ACHN (cell line): Measurements from ENCODE around the gene FMN1.

ENCODE experiments used
- DNase-seq: peaks from one replicate; pipeline ENCODE4 v3.0.0-alpha.2; 2015
- in situ Hi-C: cut with HindIII; loops from 2 replicates; pipeline ENCODE4 v1.10.0; 2017; ENCODE audit warnings: low sequenced_read_pairs, low pct_ligation_motif_present, low pct_unique_long_range_greater_than_20kb

The FMN1 gene

DNA sequence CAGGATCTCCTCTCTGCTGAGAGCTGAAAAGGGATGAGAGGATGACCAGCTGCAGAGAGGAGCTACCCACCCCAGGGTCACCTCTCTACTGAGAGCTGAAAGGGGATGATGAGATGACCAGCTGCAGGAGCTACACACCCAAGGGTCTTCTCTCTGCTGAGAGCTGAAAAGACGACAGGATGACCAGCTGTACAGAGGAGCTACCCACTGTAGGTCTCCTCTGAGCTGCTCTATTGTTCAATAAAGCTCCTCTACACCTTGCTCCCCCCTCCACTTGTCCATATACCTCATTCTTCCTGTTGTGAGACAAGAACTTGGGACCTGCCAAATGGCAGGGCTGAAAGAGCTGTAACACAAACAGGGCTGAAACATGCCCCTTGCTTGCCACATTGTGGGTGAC, 149.9 kb downstream of the FMN1 start:
- in situ Hi-C loops, result no loop called here
- DNase-seq, result no peak

- in situ Hi-C loops, result no loop called here
- no peak for DNase-seq
Observed at GRCh38 chr15:33043636-33044035, 150.9 kb downstream of the FMN1 start.

GRCh38 chr15:33040496-33040895, 154.0 kb downstream of the FMN1 start:
- no peak for DNase-seq
- in situ Hi-C loops, result no loop called here

GRCh38 chr15:33034588-33034987, 159.9 kb downstream of the FMN1 start:
- in situ Hi-C loops, result no loop called here
- no peak for DNase-seq

GRCh38 chr15:33032053-33032452, 162.5 kb downstream of the FMN1 start:
- no peak for DNase-seq
- in situ Hi-C loops, result no loop called here

DNA sequence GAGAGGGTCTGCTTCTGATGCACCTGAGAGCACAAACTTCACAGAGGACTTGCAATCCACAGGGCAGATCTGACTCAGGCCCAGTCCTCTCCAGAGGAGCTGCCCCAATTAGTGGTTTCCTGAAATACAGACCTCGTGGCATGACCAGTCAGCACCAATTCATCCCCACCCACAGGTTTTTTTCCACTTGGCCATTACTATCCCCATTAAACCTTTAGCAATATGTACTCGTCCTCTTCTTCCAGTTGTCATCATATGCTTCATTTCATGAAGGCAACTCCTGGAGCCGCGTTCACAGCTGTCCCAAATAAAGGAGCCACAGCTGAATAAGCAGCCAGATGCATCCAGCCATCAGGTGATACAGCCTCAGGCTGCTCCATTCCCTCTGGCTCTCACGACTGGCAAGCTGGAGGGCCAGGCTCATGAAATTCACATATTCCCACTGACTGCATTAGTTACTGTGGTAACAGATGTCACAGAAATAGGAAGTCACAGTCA, 163.1 kb downstream of the FMN1 start:
- DNase-seq, result no peak
- in situ Hi-C loops, result no loop called here

- no peak for DNase-seq
- in situ Hi-C loops, result no loop called here
Observed at GRCh38 chr15:33030315-33030714, 164.2 kb downstream of the FMN1 start.

- in situ Hi-C loops, result no loop called here
- no peak for DNase-seq
Observed at GRCh38 chr15:33029109-33029652, 165.3 kb downstream of the FMN1 start.

DNA sequence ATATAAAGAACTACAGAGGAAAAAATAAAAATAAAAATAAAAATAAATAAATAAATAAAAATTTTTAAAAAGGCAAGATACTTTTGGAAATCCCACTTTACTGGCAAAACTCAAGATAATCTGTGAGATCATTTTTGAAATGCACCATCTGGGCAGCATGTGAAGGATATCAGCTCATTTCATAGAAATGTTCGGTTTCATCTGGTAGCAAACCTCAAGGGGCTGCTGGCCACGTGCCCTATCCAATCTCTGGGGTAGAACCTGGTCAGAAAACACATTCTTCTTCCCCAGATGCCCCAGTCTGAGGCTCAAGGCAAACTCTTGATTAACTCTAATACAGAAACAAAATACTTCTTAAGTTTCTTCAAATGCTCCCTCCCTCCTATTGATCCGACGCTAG, 166.0 kb downstream of the FMN1 start:
- in situ Hi-C loops, result no loop called here
- no peak for DNase-seq

GRCh38 chr15:33027306-33028035, 167.0 kb downstream of the FMN1 start:
- in situ Hi-C loops, result no loop called here

GRCh38 chr15:33026614-33027013, 167.9 kb downstream of the FMN1 start:
- no peak for DNase-seq
- in situ Hi-C loops, result no loop called here

More at GRCh38 chr15:33027306-33028035, 167.0 kb downstream of the FMN1 start:
- DNase-seq, result no peak

- in situ Hi-C loops, result no loop called here
- DNase-seq, result no peak
Observed at GRCh38 chr15:33022629-33023028, 171.9 kb downstream of the FMN1 start.

DNA sequence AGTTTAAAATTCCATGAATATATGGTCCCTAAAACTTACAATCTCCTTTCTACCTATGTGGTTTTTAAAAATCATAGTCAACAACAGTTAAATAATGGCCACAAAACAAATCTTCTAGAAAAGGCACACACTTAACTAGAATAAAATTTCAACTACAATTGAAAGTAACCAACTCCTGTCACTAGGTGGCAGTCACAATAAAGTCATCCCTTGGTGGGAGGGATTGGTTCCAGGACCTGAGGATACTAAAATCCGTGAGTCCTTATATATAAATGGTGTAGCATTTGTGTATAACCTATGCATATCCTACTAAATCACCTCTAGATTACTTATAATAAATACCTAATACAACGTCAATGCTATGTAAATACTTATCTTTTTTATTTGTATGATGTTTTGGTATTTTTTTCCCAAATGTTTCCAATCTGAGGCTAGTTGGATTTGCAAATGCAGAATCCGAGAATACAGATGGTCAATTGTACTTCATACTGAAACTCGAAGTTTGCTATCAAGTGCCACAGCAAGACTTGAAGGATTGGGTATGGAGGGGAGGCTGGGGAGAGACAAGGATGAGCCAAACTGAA, 172.6 kb downstream of the FMN1 start:
- DNase-seq, result peak; percentile 57
- in situ Hi-C loops, result no loop called here

GRCh38 chr15:33019354-33019981, 175.0 kb downstream of the FMN1 start:
- in situ Hi-C loops, result no loop called here
- no peak for DNase-seq

DNA sequence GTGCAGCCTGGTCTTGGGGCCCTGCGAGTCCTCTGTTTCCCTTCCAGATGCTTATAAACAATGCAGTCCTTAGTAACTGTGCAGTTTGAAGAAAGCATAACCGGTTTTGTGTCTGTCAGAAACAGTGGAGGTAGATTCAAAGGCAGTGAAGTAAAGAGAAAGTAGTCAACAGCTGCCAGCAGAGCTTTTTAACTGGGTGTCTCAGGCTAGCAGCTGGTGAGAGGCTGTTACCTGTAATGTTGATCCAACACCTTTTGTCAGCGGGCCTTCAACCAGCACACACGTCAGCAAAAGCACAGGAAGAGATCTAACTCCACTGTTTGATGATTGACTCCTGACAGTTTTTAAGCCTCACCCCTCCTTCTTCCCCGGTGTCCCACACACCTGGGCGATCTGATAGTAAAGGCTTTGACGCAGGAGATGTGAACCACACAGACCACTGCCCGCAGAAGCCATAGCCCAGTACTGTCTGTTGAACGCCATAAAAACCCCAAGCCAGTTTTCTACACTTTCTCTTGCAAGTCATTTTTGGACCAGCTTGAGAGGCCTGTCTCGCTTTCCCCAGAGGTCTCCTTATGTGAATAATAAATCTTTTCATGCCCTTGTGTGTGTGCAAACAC, 178.0 kb downstream of the FMN1 start:
- no peak for DNase-seq
- in situ Hi-C loops, result no loop called here

DNA sequence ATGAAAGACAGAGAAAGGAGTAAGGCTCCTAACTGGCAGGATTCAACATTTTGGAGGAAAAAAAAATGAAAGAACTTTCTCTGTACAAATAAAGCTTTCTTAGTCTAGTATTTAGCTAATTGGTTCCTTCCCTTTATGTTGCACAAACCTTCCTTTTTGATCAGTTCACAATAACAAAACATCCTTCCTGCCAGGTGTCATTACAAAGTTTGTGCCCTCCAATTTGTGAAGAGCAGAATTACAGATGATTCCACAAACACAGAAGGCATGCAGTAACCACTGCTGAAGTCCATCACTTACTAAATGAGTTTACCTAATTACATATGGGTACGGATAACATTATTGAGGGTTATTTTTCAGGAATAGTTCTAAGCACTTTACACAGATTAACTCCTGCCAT, 179.9 kb downstream of the FMN1 start:
- no peak for DNase-seq
- in situ Hi-C loops, result no loop called here

DNA sequence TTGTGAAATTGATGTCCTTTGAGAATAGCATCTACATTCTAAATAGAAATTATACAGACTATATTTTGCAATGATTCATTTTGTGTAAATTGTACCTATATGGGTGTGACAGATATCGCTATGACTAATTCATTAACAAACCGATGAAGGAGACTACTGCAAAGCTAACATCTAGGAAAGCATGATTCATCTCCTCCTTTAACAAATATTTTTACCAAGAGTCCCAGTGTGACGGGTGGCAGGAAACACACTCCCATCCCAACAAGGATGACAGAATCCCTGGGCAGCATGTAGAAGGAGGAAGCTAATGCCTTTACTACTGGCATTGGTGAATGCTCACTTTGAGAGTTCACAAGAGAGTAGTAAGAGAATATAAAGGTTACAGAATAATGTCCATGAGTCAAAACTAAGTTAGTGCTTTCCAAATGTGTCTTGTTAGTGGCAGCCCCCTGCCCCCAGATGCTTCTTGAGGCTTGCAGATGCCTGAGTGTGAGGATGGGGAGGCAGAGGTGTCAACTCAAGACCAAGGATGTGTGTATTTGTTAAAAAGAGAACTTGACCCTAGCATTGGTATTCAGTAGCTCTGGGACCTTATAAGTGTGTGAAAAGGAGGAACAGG, 180.6 kb downstream of the FMN1 start:
- no peak for DNase-seq
- in situ Hi-C loops, result no loop called here

- no peak for DNase-seq
- in situ Hi-C loops, result no loop called here
Observed at GRCh38 chr15:33011976-33012375, 182.5 kb downstream of the FMN1 start.

GRCh38 chr15:33009603-33010002, 184.9 kb downstream of the FMN1 start:
- DNase-seq, result no peak
- in situ Hi-C loops, result no loop called here
